K562 (cell line): ENCODE measurements around the gene LRRTM4. TPM values are rescaled to one million over a fixed set of nuclear protein-coding genes. Genes with fewer than 3 reads are reported as not detected.

ENCODE experiments used
- ATAC-seq: fragments of 200-7000 bp; cut with Tn5 transposase; 3 replicates; pipeline ENCODE4 v1.9.1; 2020; ENCODE audit warnings: moderate library complexity
- BruUV-seq: library from RNA; stranded (reverse); fragments of 400-500 nt; replicated peaks from 2 replicates; lab custom pipeline; 2021; lab: Mats Ljungman, UMichigan
- CTCF ChIA-PET: fragments of 300-600 bp; formaldehyde crosslinking; extraction: SDS; loops from one replicate; lab custom pipeline; 2021; ENCODE audit warnings: low intra/inter-chr PET ratio; lab: Yijun Ruan, JAX
- POLR2A ChIA-PET: fragments of 300-600, 350-650 bp; sonication (Branson Sonifier 250); formaldehyde crosslinking; extraction: SDS; loops from one replicate; lab custom pipeline; 2021; ENCODE audit warnings: antibody characterized with exemption, inconsistent platforms; lab: Yijun Ruan, JAX
- DNase-seq, 4 experiments: peaks; one replicate each; pipeline versions ENCODE4 v3.0.0 to v3.0.0-alpha.2; 2011 to 2018; ENCODE audit warnings: low spot score in 3 of 4, mixed read lengths in 3 of 4; ENCODE audit errors: extremely low read depth in 1 of 4
- FAIRE-seq: peaks from 2 replicates; lab custom pipeline; 2011; peaks lifted over from hg19 to GRCh38; lab: Jason Lieb, UNC
- H2AFZ ChIP-seq: 2 replicates; pipeline ENCODE4 v1.6.0; 2011; ENCODE audit warnings: low read depth, low read length, control low read depth, inconsistent platforms
- H3K27ac ChIP-seq: fragments of 200-600 bp; 3 replicates; pipeline ENCODE4 v1.8.0; 2011; ENCODE audit warnings: low read depth, mild to moderate bottlenecking, control low read depth, inconsistent platforms, low read length, moderate library complexity, mixed read lengths; ENCODE audit errors: extremely low read depth
- H3K27me3 ChIP-seq, 2 experiments: fragments of 300-600 bp in 1 of 2; 2 replicates in 1 of 2; 3 replicates in 1 of 2; pipeline versions ENCODE4 v1.6.0 to v1.8.0; 2011; ENCODE audit warnings: inconsistent platforms in 2 of 2, low read length in 2 of 2, mild to moderate bottlenecking in 1 of 2, mixed read lengths in 1 of 2, moderate library complexity in 1 of 2; ENCODE audit not compliant: control insufficient read depth in 2 of 2, insufficient read depth in 2 of 2
- H3K36me3 ChIP-seq: fragments of 300-600 bp; 3 replicates; pipeline ENCODE4 v1.8.0; 2011; ENCODE audit warnings: mild to moderate bottlenecking, low read length, inconsistent platforms; ENCODE audit not compliant: control insufficient read depth, insufficient read depth
- H3K4me1 ChIP-seq, 2 experiments: fragments of 200-600 bp in 1 of 2; replicated peaks in 1 of 2; 2 replicates in 1 of 2; 3 replicates in 1 of 2; pipeline versions ENCODE4 v1.5.1 to v1.8.0; 2011; ENCODE audit warnings: inconsistent platforms in 2 of 2, low read length in 2 of 2, mild to moderate bottlenecking in 1 of 2, mixed read lengths in 1 of 2, moderate library complexity in 1 of 2; ENCODE audit not compliant: control insufficient read depth in 2 of 2, insufficient read depth in 2 of 2
- H3K4me2 ChIP-seq: 2 replicates; pipeline ENCODE4 v1.6.1; 2011; ENCODE audit warnings: low read length, control low read depth, inconsistent platforms, mixed read lengths; ENCODE audit not compliant: insufficient read depth
- H3K4me3 ChIP-seq: fragments of 200-600 bp; sonication (generic), shearing (Covaris generic); 2 replicates; pipeline ENCODE4 v1.5.1; 2016; ENCODE audit warnings: control low read depth, inconsistent platforms
- H3K79me2 ChIP-seq: fragments of 200-600 bp; 3 replicates; pipeline ENCODE4 v1.8.0; 2011; ENCODE audit warnings: low read length, inconsistent platforms; ENCODE audit not compliant: control insufficient read depth, insufficient read depth
- H3K9ac ChIP-seq, 2 experiments: 2 replicates each; pipeline versions ENCODE4 v1.6.0 to v1.6.1; 2011; ENCODE audit warnings: low read depth in 2 of 2, low read length in 2 of 2, control low read depth in 1 of 2, inconsistent platforms in 1 of 2, mild to moderate bottlenecking in 1 of 2, mixed read lengths in 1 of 2; ENCODE audit not compliant: insufficient read depth in 1 of 2
- H3K9me1 ChIP-seq: one replicate; pipeline ENCODE4 v1.6.0; 2011; ENCODE audit warnings: inconsistent platforms, mild to moderate bottlenecking, low read length, moderate library complexity; ENCODE audit not compliant: control insufficient read depth, insufficient read depth
- H3K9me3 ChIP-seq: replicated peaks from 2 replicates; pipeline ENCODE4 v1.5.1; 2011; ENCODE audit warnings: low read depth, low read length, inconsistent platforms; ENCODE audit not compliant: control insufficient read depth, insufficient read depth
- H4K20me1 ChIP-seq: replicated peaks from 2 replicates; pipeline ENCODE4 v1.6.1; 2011; ENCODE audit warnings: low read length, inconsistent platforms, mixed read lengths; ENCODE audit not compliant: control insufficient read depth, insufficient read depth
- BACH1 ChIP-seq: fragments of 200-800 bp; sonication (Bioruptor generic); IDR thresholded peaks from 2 replicates; pipeline ENCODE4 v1.6.1; 2016; ENCODE audit warnings: missing genetic modification characterization, missing compliant biosample characterization
- CEBPG ChIP-seq, 3 experiments: fragments of 200-800 bp in 1 of 3; sonication (Bioruptor generic) in 1 of 3; sonication (generic) in 1 of 3; formaldehyde crosslinking in 1 of 3; IDR thresholded peaks in 2 of 3; conservative IDR thresholded peaks in 1 of 3; 2 replicates each; pipeline versions ENCODE4 v1.6.1 to v1.8.0; 2016 to 2022; ENCODE audit warnings: missing compliant biosample characterization in 2 of 3, missing genetic modification characterization in 2 of 3, mild to moderate bottlenecking in 1 of 3, missing genetic modification reagents in 1 of 3
- WGBS: fragments of 100-300 bp; shearing (Covaris generic); methylation state at CpG from one replicate; pipeline ENCODE4 v1.1.6; 2016; ENCODE audit warnings: low coverage, mixed read lengths; ENCODE audit not compliant: insufficient coverage; ENCODE audit errors: missing lambda C conversion rate; 5-methylcytosine and 5-hydroxymethylcytosine counted together
- in situ Hi-C: fragments of 300-500 bp; cut with MboI; formaldehyde crosslinking; loops from 4 replicates; pipeline ENCODE4 v1.15.0; 2018; ENCODE audit warnings: inconsistent platforms, mixed read lengths
- intact Hi-C: fragments of 100-400 bp; cut with micrococcal nuclease; formaldehyde crosslinking; loops from 2 replicates; pipeline ENCODE4 v1.14.2; 2022
- polyA plus RNA-seq, 8 experiments: library from polyadenylated mRNA; depleted of rRNA in 4 of 8; stranded (reverse) in 5 of 8; unstranded in 3 of 8; fragments of >200 nt; fragmentation: Nextera tagmentation in 2 of 8; fragmentation: Illumina TruSeq in 1 of 8; extraction: Ambion mirVana in 2 of 8; extraction: Trizol in 1 of 8; gene quantifications; 2 replicates each; pipeline versions ENCODE4 v1.2.1 to v1.2.3, GENCODE V29; 2011 to 2014; ENCODE audit warnings: inconsistent platforms in 1 of 8, missing spikeins in 1 of 8
- total RNA-seq, 7 experiments: library from RNA; depleted of rRNA in 6 of 7; stranded (reverse); fragments of >200 nt in 6 of 7; fragmentation: Illumina TruSeq in 2 of 7; extraction: Trizol in 2 of 7; gene quantifications; 2 replicates each; pipeline versions ENCODE4 v1.2.1 to v1.2.3, GENCODE V29; 2011 to 2021; ENCODE audit warnings: low replicate concordance in 1 of 7
- TF ChIP-seq, protein P1 (sequence below), 2 experiments: fragments of 200-800 bp in 1 of 2; sonication (Bioruptor generic) in 1 of 2; sonication (generic) in 1 of 2; formaldehyde crosslinking in 1 of 2; IDR thresholded peaks in 1 of 2; conservative IDR thresholded peaks in 1 of 2; 2 replicates each; pipeline versions ENCODE4 v1.5.0 to v1.6.1; 2016 to 2020; ENCODE audit warnings: missing compliant biosample characterization in 1 of 2, missing genetic modification characterization in 1 of 2, missing genetic modification reagents in 1 of 2
- TF ChIP-seq, protein P2 (sequence below): sonication (generic); formaldehyde crosslinking; IDR thresholded peaks from 2 replicates; pipeline ENCODE4 v1.8.0; 2022; ENCODE audit warnings: missing genetic modification reagents, mild to moderate bottlenecking, moderate library complexity, borderline replicate concordance

Gene LRRTM4
- total and polyA plus RNA-seq, 9 of the 15 experiments (the other 6 are each of a cell fraction or from before 2014, with no cell fraction given): 0.04 TPM; not detected in 6

DNA sequence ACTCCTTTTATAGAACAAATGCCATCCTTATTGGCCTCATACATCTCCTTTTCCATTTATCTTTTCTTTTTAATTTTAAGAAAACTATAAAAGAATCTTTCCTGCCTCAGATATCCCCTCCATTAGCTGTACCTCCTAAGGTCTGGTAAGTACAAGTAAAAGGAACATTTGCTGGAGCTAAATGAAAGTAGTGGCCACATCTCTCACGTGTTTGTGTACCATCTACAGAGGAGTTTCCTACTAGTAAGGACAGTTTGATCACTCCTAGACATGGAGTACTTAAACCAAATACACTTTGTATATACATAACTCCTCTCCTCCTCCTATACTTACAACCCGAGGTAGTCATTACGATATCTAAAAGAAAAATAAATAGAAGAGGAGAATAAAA lies 504.8 kb downstream of the LRRTM4 start (continued):
- TF ChIP-seq BACH1 (tag): no peak
- TF ChIP-seq CEBPG (CRISPR knock-in tag; IDR thresholded peaks at IDR 0.05): no peak
- no peak for TF ChIP-seq CEBPG (tag; conservative IDR thresholded peaks at IDR 0.05 in 1 of 2, IDR thresholded peaks at IDR 0.05 in 1 of 2)
- TF ChIP-seq, protein P1, sequence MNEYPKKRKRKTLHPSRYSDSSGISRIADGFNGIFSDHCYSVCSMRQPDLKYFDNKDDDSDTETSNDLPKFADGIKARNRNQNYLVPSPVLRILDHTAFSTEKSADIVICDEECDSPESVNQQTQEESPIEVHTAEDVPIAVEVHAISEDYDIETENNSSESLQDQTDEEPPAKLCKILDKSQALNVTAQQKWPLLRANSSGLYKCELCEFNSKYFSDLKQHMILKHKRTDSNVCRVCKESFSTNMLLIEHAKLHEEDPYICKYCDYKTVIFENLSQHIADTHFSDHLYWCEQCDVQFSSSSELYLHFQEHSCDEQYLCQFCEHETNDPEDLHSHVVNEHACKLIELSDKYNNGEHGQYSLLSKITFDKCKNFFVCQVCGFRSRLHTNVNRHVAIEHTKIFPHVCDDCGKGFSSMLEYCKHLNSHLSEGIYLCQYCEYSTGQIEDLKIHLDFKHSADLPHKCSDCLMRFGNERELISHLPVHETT (CRISPR knock-in tag; conservative IDR thresholded peaks at IDR 0.05 in 1 of 2, IDR thresholded peaks at IDR 0.05 in 1 of 2): no peak

DNA sequence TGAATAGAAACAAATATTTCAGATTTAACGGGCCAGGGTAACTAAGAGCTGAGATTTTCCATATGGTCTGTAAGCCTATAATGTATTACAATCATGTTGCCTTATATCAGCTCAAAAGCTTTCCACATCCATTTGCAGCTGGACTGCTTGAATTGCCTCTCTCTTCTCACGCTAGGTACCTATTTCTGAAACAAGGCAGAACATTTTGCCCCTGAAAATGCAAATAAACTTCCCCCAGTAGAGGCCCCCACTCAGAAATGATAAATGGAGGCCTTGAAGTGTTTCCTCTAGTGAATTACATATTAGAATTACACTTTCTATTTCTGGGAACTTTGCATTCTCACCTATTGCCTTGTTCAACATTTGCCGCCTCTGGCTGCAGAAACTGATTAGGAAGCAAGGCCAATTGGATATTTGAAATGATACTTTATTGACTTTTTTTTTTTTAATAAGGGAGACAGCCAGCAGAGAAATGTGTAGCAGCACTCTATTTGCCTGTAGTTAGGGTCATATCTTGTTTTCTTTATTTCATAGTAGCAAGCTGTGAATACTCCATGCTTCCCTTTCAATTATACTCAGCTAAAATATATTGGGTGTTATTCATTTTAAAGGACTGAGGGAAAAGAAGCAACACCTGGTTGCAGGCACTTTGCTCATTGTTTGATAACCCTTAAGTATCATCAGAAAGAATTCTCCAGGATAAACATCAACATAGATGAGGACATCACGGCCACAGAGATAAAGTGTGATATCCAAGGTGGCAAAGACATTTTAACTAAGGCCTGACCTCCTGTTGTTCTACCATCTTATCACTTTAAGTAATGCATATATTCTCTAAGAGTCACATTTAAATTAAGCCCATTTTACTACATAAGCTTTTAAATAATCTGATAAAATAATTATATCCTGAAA lies 505.5 kb downstream of the LRRTM4 start:
- ATAC-seq (no peak), DNase-seq (no peak), FAIRE-seq (no peak)
- in situ Hi-C loops (no loop called here), intact Hi-C loops (no loop called here)
- H3K79me2 ChIP-seq: no peaks in the 10 kb centered on the region
- ChIA-PET POLR2A (no interaction called here), CTCF (no interaction called here)
- H2AFZ ChIP-seq: no peak overlapping the region
- no peaks in the 10 kb centered on the region for H3K4me1 ChIP-seq
- H3K4me2 ChIP-seq: no peak overlapping the region
- H3K9me3 ChIP-seq: no peaks in the 10 kb centered on the region
- H3K27ac ChIP-seq: no peak overlapping the region
- no peaks in the 10 kb centered on the region for H4K20me1 ChIP-seq
- no peaks in the 10 kb centered on the region for H3K36me3 ChIP-seq
- no peak overlapping the region for H3K4me3 ChIP-seq
- WGBS: 0% methylated on average over 4 of the region's 4 CpGs
- no TSS peak for BruUV-seq
- H3K27me3 ChIP-seq: no peaks in the 10 kb centered on the region
- TF ChIP-seq, protein P2, sequence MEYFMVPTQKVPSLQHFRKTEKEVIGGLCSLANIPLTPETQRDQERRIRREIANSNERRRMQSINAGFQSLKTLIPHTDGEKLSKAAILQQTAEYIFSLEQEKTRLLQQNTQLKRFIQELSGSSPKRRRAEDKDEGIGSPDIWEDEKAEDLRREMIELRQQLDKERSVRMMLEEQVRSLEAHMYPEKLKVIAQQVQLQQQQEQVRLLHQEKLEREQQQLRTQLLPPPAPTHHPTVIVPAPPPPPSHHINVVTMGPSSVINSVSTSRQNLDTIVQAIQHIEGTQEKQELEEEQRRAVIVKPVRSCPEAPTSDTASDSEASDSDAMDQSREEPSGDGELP (CRISPR knock-in tag): no peak
- no peaks in the 10 kb centered on the region for H3K9me1 ChIP-seq
- H3K9ac ChIP-seq: no peak overlapping the region
